Measurements from ENCODE around the gene ZNF607.
"Not testable (repeated sequence)": the region's sequence is repeated elsewhere in the genome, so short reads cannot be mapped to it uniquely, and the experiment has no call there.

The ZNF607 gene

DNA sequence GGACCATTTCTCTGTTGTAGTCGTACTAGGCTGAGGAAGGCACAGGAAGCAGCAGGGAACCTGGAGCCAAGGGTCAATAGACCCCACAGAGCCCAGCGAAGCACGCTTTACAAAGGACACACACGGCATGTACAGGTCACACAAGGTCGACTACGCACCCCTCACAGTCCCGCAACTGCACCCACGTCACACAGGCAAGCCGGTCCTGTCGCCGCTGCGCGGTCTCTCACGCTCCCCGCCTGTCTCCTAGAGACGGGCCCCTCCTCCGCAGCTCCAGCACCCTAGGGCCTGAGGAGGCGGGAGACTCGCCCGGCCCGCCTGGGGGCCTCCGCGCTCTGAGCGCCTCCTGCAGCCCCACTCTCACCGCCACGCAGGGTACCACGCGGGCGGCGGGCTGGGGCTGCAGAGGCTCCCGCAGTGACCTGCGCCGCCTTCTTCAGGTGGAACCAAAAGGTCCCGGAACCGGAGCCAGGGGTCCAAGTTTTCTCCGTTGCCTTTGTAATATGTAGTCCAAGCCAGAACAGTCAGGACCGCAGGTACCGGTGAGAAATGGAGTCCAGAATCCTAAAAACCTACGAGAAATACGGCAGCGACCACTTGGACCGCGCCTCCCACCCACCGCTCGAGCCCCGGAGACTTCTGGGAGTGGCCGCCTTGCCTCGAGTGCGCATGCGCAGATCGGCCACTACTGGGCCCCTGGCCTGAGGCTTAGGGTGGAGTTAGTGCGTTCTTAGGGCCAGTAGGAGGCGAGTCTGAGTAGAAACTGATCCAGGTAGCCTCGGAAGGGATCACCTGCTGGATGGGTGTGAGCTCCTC lies at the start of gene ZNF607:
Gene ZNF607, minus strand, starts transcription at position 651 of the 816 bp plus-strand sequence. CDS start 8,143 bp downstream, outside the sequence.
- peak; percentile 89 for DNase-seq

DNA sequence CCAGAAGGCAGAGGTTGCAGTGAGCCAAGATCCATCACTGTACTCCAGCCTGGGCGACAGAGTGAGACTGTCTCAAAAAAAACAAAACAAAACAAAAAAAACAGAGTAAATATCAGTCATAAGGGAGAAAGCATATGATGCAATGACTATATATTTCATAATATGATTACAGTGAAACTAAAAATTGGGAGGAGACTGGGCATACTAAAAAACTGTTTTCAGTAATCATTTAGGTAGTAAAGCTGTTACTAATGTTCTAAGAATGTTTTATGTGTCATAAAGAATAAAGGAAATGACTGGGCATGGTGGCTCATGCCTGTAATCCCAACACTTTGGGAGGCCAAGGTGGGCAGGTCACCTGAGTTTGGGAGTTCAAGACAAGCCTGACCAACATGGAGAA lies 43.9 kb upstream of the ZNF607 start:
- DNase-seq, result peak; percentile 4

- DNase-seq, result not testable (repeated sequence)
Measured at GRCh38 chr19:37757683-37758082, 38.1 kb upstream of the ZNF607 start.

DNA sequence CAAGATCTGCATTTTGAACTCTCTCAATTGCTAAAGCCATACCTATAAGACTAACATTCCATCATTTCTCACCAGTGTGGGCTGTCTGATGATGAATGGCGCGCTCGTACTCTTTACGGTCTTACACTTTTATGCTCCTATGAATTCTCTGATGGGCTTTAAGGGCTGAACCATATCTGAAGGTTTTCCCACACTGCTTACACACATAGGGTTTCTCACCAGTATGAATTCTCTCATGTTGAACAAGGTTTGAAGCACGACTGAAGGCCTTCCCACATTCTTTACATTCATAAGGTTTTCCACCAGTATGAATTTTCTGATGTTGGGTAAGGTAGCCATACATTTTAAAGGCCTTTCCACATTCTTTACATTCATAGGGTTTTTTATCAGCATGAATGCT lies 18.8 kb upstream of the ZNF607 start:
- DNase-seq, result no peak

- no peak for DNase-seq
Measured at GRCh38 chr19:37725181-37725580, 5.6 kb upstream of the ZNF607 start.

DNA sequence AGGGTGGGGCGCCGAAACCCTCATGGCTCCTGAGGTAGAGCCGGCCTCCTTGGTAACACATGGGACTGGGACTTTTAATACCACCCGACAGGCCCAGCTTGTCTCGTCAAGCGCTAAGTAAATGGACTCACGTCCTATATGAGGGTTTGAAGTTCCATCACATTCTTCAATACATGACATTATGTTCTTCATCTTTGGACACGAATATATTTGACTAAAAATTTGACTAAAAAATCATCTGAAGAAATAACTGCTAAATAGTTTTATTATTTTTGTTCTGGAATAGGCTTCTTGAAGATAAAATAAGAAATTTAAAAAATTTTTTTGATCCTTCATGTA lies 335 bp upstream of the ZNF607 start:
- no peak for DNase-seq

DNA sequence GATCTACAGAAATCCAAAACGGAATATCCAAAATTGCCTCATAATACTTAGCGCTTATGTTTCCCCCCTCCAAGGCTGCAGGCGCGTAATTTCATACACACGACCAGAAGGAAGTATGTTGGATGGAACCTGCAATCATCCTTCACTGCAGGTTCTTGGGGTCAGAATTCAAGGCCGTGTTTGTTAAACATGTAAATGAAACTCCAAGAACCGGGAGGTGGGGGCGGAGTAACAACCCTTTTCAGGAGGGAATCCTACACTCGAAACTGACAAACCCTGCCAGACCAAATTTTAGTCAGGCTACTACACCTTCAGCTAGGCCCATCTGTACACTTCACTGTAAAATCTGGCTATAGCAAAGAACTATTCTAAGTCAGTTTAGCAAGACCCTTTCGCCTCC lies 1.3 kb downstream of the ZNF607 start:
- no peak for DNase-seq

DNA sequence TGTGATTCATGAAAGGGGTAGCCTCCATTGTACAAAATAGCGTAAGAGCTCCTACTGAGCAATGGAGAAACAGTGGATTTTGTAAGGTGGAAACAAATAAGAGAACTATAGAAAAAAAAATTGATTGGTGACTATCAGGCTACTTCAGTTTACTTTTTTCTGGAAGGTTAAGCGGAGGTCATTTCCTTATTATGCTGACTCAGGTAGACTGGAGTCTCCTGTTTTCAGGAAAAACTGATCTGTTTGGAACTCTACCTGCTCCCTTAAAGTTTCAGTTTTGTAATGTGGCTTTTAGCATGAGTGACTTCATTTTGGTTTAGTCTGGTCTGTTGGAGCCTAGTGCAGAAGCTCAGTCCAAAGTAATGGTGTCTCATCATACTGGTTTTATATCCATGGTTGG lies 3.4 kb downstream of the ZNF607 start:
- DNase-seq, result no peak

DNA sequence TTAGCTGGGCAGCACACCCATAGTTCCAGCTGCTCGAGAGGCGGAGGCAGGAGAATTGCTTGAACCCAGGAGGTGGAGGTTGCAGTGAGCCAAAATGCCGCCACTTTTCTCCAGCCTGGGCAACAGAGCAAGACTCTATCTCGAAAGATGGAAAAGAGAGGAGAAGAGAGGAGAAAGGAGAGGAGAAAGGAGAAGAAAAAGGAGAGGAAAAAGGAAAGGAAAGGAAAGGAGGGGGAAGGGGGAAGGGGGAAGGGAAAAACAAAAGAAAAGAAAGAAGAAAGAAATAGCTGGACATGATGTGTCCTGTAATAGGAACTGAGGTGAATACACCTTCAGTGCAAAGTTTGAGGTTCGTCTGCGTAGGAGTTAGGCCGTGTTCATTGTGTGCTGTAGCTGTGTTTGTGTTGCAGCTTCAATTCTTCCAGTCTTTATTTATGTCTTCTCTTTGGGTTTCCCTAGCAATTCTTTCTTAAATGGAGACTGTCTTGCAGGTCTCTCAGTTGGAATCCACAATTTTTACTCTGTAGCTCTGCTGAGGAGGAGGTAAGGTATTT lies 13.4 kb downstream of the ZNF607 start:
- DNase-seq, result no peak

DNA sequence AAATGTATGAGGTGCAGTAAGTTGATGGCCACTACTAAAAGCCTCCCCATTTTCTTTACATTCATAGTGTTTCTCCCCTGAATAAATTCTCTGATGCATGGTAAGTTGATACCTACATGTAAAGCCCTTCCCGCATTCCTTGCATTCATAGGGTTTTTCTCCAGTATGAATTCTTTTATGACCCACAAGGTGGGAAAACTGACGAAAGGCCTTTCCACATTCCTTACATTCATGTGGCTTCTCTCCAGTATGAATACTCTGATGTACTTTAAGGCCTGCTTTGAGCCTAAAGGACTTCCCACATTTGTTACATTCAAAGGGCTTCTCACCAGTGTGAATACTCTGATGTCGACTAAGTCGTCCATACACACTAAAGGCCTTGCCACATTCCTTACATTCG lies 20.5 kb downstream of the ZNF607 start:
- DNase-seq, result no peak

GRCh38 chr19:37698216-37698615 lies 21.3 kb downstream of the ZNF607 start:
- DNase-seq, result no peak

DNA sequence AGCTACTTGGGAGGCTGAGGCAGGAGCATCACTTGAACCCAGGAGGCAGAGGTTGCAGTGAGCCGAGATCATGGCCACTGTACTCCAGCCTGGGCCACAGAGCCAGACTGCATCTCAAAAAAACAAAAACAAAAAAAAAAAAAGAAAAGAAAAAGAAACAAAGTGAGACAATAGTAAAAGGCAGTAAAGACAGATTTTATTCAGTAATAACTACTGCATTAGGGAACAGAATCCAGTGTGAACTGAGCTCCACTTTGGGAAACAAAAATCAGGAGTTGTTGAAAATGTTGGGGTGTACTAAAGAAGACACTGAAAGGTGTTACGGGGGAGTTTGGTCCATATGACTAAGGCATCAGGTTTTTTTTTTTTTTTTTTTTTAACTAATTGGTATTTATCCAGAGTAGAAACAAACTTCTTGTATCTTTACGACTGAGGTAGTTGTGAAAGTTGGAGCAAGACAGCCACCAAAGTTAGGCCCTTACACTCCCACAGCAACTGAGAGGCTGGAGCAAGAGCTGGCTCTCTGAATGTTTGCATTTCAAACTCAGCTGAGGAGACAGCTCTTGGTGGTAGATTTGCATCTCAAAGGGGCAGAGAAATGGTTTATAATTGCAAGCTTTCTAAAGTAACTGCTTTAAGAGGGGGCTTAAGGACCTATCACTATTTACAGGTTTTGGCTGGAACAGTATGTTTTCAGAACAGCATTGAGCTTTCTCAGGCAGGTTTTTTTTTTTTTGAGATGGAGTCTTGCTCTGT lies 24.2 kb downstream of the ZNF607 start:
- no peak for DNase-seq

DNA sequence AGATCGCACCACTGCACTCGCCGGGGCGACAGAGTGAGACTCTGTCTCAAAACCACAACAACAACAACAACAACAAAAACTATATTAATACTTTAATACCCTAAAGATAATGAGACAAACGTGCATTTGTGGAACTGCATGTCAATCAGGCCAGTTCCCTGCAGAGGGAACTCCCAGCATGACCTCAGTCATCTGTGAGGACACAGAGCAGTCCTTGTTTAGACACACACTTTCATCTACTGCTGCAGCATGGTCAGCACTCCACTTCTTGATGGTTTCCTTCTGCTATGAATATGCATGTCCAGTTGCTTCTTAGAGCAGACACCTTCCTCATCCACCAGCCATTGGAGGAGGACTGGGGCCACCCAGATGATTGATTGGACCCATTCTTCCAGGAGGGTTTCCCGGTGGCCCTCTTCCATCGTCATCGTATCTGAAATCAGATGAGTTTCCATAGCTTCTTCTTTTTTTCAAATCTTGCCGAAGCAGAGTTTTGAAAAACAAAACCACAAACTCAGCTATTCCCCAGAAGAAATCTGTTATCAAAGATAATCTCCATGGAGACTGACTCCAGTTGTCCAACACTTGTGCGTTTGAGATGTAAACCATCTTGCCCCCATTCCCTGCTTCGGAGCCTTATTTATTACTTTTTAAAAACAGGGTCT lies 26.5 kb downstream of the ZNF607 start:
- DNase-seq, result no peak

GRCh38 chr19:37691881-37692504 lies 27.6 kb downstream of the ZNF607 start:
- peak; percentile 68 for DNase-seq

- no peak for DNase-seq
Measured at GRCh38 chr19:37683520-37683919, 36.0 kb downstream of the ZNF607 start.

- DNase-seq, result no peak
Measured at GRCh38 chr19:37669450-37669914, 50.1 kb downstream of the ZNF607 start.

- not testable (repeated sequence) for DNase-seq
Measured at GRCh38 chr19:37657157-37657556, 62.4 kb downstream of the ZNF607 start.

- peak; percentile 88 for DNase-seq
Measured at GRCh38 chr19:37655689-37656371, 63.7 kb downstream of the ZNF607 start.

DNA sequence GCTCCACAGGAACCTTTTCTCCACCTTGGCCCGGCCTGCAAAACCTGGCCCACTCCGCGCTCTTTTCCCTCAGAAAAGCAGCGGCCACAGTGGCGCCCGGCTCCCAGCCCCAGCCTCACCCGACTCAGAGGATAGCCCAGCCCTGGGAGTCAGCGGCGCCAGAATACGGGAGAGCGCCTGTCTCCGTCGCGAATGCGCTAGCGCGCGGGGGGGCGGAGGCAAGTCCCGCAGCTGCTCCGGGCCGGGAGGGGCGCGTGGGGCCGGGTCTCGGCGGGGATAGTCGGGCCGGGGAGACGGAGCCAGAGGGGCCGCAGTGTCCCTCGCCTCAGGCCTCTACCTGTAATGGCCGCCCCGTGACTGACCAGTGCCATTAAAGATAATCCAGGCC lies 64.3 kb downstream of the ZNF607 start, which contains the start of gene ZFP30:
Gene ZFP30, minus strand, starts transcription at position 165 of the 388 bp plus-strand sequence. CDS start 7,643 bp downstream, outside the sequence.
- peak; percentile 88 for DNase-seq

DNA sequence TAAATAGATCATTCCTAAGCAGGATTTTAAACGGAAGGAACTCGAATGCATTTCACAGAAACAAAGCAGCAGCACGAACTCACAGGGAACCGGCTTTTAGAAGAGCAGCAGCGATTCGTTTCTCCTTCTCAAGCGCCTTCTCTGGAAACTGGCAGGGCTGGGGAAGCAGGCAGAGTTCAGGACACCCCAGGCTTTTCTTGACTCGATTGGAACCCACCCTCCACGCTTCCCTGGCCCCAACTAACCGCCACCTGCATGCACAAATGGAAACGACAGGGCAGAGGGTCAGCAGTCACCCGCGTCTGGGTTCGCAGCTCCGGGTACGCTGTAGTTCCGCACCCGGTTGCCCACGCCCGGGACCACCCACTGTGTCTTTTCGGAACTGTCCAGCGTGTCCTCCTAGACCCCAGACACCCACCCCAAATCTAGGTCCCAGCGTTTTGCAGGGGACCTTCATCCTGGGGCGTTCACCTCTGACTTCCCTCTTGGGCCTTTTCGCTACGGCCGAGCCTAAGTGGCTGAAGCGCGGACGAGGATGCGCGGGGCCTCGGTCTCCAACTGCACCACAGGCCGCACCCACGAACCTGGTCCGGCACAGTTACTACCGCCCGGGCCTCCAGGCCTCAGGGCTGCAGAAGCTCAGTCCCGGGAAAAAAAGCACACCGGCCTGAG lies 64.8 kb downstream of the ZNF607 start:
- DNase-seq, result peak; percentile 37

DNA sequence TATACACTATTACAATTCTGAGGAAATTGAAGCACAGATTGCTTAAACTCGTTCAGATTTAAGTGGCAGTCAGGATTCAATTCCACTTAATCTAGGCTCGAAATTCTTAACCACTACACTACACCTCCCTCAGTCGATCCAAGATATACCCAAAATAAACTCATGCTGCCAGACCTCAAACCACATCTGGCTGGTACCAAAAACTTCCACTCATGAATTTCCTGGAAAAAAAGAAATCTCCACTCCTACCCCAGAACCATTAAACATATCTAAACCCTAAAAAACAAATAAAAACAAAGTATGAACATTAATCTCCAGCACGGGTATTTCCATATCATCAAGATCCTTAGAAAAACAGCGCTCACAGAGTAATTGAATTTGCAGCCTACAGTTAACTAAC lies 65.4 kb downstream of the ZNF607 start:
- no peak for DNase-seq

Data from activated CD4-positive, alpha-beta T cell treated with anti-CD3 and anti-CD28 coated beads, Interleukin-2, Interleukin-6, amounts not matched to agents 100 ng/mL and 50 ng/mL, durations not matched to agents 16 hours and 8 hours (primary cell).